T-helper 1 cell (primary cell): ENCODE measurements around the gene DHX58.
A peak's percentile ranks its signal among the peaks of the same experiment; 100 is the strongest.
"Not testable (repeated sequence)": the region's sequence is repeated elsewhere in the genome, so short reads cannot be mapped to it uniquely, and the experiment has no call there.

ENCODE experiments used
- DNase-seq, 5 donors: peaks; one replicate each; pipeline ENCODE4 v3.0.0-alpha.2; 2012 to 2020
- total RNA-seq, 4 donors: gene quantifications; one replicate each; lab custom pipeline; 2026; lab: John Stamatoyannopoulos, UW

DHX58 gene
- 21.6 to 51.4 (median 43.7) reads per million in 4 donors for total RNA-seq

GRCh38 chr17:42112552-42113176 is at the start of gene DHX58:
Gene DHX58, minus strand, starts transcription at chr17:42112714. Its CDS starts 822 bp downstream, at chr17:42111892.
- peak; percentile 54 to 94 (median 73) for DNase-seq

GRCh38 chr17:42160531-42160910 is 48.0 kb upstream of the DHX58 start:
- no peak for DNase-seq

GRCh38 chr17:42159796-42160530 is 47.4 kb upstream of the DHX58 start:
- no peak for DNase-seq

- no peak for DNase-seq
Measured at GRCh38 chr17:42155614-42156045, 43.1 kb upstream of the DHX58 start.

GRCh38 chr17:42153919-42154742 is 41.6 kb upstream of the DHX58 start:
- DNase-seq: peak in 1 of 5 donors; percentile 13

- DNase-seq: no peak
Measured at GRCh38 chr17:42146911-42147607, 34.5 kb upstream of the DHX58 start.

- not testable (repeated sequence) for DNase-seq
Measured at GRCh38 chr17:42143138-42143537, 30.6 kb upstream of the DHX58 start.

- DNase-seq: no peak
Measured at GRCh38 chr17:42142371-42142896, 29.9 kb upstream of the DHX58 start.

GRCh38 chr17:42141382-42141781 is 28.9 kb upstream of the DHX58 start:
- no peak for DNase-seq

- not testable (repeated sequence) for DNase-seq
Measured at GRCh38 chr17:42140690-42141089, 28.2 kb upstream of the DHX58 start.

- DNase-seq: no peak
Measured at GRCh38 chr17:42138749-42139492, 26.4 kb upstream of the DHX58 start.

- DNase-seq: no peak
Measured at GRCh38 chr17:42136654-42137051, 24.1 kb upstream of the DHX58 start.

GRCh38 chr17:42135664-42136653 is 23.4 kb upstream of the DHX58 start:
- DNase-seq: no peak

- no peak for DNase-seq
Measured at GRCh38 chr17:42135151-42135550, 22.6 kb upstream of the DHX58 start.

GRCh38 chr17:42133461-42134041 is 21.0 kb upstream of the DHX58 start:
- DNase-seq: peak in 1 of 5 donors; percentile 12

GRCh38 chr17:42132941-42133340 is 20.4 kb upstream of the DHX58 start:
- DNase-seq: peak in 1 of 5 donors; percentile 25

- DNase-seq: no peak
Measured at GRCh38 chr17:42131981-42132432, 19.5 kb upstream of the DHX58 start.

GRCh38 chr17:42131232-42131631 is 18.7 kb upstream of the DHX58 start:
- no peak for DNase-seq

- DNase-seq: no peak
Measured at GRCh38 chr17:42130310-42130936, 17.9 kb upstream of the DHX58 start.
